Neural cell (in vitro differentiated cells): ENCODE results near the gene RNF19B.

Experiments
- EP300 ChIP-seq: fragments of 450-650 bp; conservative IDR thresholded peaks from 2 replicates; pipeline ENCODE4 v1.6.1; 2014; ENCODE audit warnings: antibody characterized with exemption, mild to moderate bottlenecking, moderate library complexity; ENCODE audit not compliant: poor library complexity, severe bottlenecking
- EZH2 ChIP-seq: fragments of 200-600, 300-800 bp; shearing (Covaris generic), sonication (generic); IDR thresholded peaks from 2 replicates; pipeline ENCODE4 v1.6.1; 2014; ENCODE audit warnings: antibody characterized with exemption, low read length, borderline replicate concordance, mild to moderate bottlenecking; ENCODE audit not compliant: insufficient read depth, poor library complexity, severe bottlenecking
- MXI1 ChIP-seq: fragments of 450-650 bp; conservative IDR thresholded peaks from 2 replicates; pipeline ENCODE4 v1.6.1; 2014; ENCODE audit warnings: antibody characterized with exemption, mild to moderate bottlenecking; ENCODE audit not compliant: poor library complexity, severe bottlenecking
- POLR2AphosphoS5 ChIP-seq: IDR thresholded peaks from 2 replicates; pipeline ENCODE4 v1.6.1; 2012
- TAF1 ChIP-seq: IDR thresholded peaks from 2 replicates; pipeline ENCODE4 v1.6.1; 2012; ENCODE audit warnings: low read depth
- TF ChIP-seq, protein P1 (sequence below): fragments of 450-650 bp; IDR thresholded peaks from 2 replicates; pipeline ENCODE4 v1.5.1; 2014; ENCODE audit warnings: antibody characterized with exemption, mild to moderate bottlenecking, moderate library complexity; ENCODE audit not compliant: poor library complexity, severe bottlenecking
- TF ChIP-seq, protein P2 (sequence below): IDR thresholded peaks from 2 replicates; pipeline ENCODE4 v1.6.1; 2012; ENCODE audit warnings: borderline replicate concordance

DNA sequence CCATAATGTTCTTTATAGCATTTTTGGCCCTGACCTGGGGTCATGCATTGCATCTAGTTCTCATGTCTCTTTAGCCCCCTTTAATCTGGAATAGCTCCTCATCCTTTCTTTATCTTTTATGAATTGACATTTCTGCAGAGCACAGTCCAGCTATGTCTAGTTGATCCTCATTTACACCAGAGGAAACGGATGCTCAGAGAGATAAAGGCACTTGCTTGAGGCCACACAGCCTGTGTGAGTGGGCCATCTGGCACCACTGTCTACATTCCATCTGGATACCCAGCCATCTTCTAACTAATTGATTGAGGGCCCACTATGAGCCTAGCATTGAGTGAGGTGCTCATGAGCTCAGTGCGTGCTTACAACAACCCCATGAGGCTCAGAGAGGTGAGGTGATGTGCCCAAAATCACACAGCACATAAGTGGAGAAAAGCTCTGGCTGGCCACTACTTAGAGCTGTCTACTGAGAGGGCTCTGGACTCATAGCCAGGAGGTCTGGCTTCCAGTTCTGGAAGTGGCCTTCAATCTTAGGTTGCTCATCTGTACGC is 74.8 kb downstream of the RNF19B start:
- TF ChIP-seq, protein P1, sequence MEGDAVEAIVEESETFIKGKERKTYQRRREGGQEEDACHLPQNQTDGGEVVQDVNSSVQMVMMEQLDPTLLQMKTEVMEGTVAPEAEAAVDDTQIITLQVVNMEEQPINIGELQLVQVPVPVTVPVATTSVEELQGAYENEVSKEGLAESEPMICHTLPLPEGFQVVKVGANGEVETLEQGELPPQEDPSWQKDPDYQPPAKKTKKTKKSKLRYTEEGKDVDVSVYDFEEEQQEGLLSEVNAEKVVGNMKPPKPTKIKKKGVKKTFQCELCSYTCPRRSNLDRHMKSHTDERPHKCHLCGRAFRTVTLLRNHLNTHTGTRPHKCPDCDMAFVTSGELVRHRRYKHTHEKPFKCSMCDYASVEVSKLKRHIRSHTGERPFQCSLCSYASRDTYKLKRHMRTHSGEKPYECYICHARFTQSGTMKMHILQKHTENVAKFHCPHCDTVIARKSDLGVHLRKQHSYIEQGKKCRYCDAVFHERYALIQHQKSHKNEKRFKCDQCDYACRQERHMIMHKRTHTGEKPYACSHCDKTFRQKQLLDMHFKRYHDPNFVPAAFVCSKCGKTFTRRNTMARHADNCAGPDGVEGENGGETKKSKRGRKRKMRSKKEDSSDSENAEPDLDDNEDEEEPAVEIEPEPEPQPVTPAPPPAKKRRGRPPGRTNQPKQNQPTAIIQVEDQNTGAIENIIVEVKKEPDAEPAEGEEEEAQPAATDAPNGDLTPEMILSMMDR, result no peak
- TF ChIP-seq EZH2 (no peak), EP300 (no peak), TAF1 (no peak), POLR2AphosphoS5 (no peak), MXI1 (no peak)
- TF ChIP-seq, protein P2, sequence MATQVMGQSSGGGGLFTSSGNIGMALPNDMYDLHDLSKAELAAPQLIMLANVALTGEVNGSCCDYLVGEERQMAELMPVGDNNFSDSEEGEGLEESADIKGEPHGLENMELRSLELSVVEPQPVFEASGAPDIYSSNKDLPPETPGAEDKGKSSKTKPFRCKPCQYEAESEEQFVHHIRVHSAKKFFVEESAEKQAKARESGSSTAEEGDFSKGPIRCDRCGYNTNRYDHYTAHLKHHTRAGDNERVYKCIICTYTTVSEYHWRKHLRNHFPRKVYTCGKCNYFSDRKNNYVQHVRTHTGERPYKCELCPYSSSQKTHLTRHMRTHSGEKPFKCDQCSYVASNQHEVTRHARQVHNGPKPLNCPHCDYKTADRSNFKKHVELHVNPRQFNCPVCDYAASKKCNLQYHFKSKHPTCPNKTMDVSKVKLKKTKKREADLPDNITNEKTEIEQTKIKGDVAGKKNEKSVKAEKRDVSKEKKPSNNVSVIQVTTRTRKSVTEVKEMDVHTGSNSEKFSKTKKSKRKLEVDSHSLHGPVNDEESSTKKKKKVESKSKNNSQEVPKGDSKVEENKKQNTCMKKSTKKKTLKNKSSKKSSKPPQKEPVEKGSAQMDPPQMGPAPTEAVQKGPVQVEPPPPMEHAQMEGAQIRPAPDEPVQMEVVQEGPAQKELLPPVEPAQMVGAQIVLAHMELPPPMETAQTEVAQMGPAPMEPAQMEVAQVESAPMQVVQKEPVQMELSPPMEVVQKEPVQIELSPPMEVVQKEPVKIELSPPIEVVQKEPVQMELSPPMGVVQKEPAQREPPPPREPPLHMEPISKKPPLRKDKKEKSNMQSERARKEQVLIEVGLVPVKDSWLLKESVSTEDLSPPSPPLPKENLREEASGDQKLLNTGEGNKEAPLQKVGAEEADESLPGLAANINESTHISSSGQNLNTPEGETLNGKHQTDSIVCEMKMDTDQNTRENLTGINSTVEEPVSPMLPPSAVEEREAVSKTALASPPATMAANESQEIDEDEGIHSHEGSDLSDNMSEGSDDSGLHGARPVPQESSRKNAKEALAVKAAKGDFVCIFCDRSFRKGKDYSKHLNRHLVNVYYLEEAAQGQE, result no peak
